ENCODE measurements around the gene RGL2.

RGL2 gene

DNA sequence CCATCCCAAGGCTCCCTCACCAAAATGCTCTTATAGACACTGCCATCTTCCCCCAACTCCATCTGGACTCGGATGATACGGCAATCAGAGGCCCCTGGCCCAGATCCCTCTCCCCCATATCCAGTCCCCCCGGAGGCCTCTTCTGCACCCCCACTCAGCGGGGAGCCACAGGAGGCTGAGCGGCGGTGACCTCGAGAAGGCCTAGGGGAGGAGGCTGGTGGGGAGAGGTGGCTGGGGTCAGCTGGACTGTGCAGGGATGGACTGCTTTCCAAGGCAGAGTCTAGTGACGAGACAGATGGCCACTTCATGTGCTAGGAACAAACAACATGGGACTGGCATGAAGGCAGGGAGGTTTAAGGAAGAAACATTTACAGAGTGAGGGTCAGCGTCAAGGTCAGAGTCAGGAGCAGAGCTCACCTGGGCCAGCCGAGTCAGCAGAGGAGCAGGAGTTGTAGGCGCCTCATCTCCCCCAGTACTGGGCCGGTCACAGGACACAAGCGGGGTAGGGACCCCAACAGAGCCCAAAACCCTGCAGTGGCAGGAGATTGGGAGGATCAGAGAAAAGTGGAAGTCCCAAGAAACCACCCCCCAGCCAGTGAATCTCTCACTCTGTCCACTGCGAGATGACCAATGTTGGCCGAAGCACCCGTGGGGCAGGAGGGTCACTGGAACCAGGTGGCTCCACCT lies 5.6 kb downstream of the RGL2 start:
- no peak overlapping the region for H3K4me3 ChIP-seq (replicated peaks; ENCODE audit: low read depth, low read length)
- no peak for DNase-seq (ENCODE audit: extremely low read depth, insufficient read length)
- H3K27me3 ChIP-seq (replicated peaks; ENCODE audit: control insufficient read depth, insufficient read depth, low read length), result no peaks in the 10 kb centered on the region
- peaks cover 10% of the 10 kb centered on the region for H3K36me3 ChIP-seq (ENCODE audit: control insufficient read depth, insufficient read depth, low read length)
- TF ChIP-seq CTCF (IDR thresholded peaks at IDR 0.05; ENCODE audit: insufficient read depth, low read length, poor library complexity, severe bottlenecking), result no peak

DNA sequence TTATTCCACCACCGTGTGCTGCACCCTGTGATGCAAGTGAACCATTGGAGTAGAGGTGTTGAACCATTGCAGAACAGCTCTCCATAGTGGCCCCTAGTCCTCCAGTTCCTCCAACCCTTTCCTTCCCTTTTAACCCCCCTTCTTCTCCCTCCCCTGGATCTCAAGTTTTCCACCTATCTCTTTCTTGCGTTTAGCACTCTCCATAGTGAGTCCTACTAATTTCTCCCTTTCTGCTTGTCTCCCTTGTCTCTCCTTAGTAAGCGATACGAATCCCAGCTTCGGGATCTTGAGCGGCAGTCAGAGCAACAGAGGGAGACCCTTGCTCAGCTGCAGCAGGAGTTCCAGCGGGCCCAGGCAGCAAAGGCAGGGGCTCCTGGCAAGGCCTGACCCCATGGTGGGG lies 8.3 kb downstream of the RGL2 start:
- no peak for TF ChIP-seq CTCF (IDR thresholded peaks at IDR 0.05; ENCODE audit: insufficient read depth, low read length, poor library complexity, severe bottlenecking)
- H3K36me3 ChIP-seq (ENCODE audit: control insufficient read depth, insufficient read depth, low read length), result peaks cover 18% of the 10 kb centered on the region

GRCh38 chr6:33289784-33290315 lies 8.9 kb downstream of the RGL2 start:
- no peak for TF ChIP-seq CTCF (IDR thresholded peaks at IDR 0.05; ENCODE audit: insufficient read depth, low read length, poor library complexity, severe bottlenecking)
- DNase-seq (ENCODE audit: extremely low read depth, insufficient read length), result no peak
- peaks cover 21% of the 10 kb centered on the region for H3K36me3 ChIP-seq (ENCODE audit: control insufficient read depth, insufficient read depth, low read length)
- no peaks in the 10 kb centered on the region for H3K27me3 ChIP-seq (replicated peaks; ENCODE audit: control insufficient read depth, insufficient read depth, low read length)
- peak overlapping the region; percentile 93 for H3K4me3 ChIP-seq (replicated peaks; ENCODE audit: low read depth, low read length)

More for the DNA sequence above, 8.3 kb downstream of the RGL2 start:
- DNase-seq (ENCODE audit: extremely low read depth, insufficient read length), result no peak
- Histone ChIP-seq H3K4me3 (replicated peaks; ENCODE audit: low read depth, low read length) (peak overlapping the region; percentile 93), H3K27me3 (replicated peaks; ENCODE audit: control insufficient read depth, insufficient read depth, low read length) (no peaks in the 10 kb centered on the region)

GRCh38 chr6:33288921-33289783 lies 9.6 kb downstream of the RGL2 start, which contains the start of the genes PFDN6 and WDR46:
TSS of gene PFDN6 (plus strand) at chr6:33289601. CDS start at chr6:33289857, 256 bp downstream.
TSS of gene WDR46 (minus strand) at chr6:33289239. CDS start at chr6:33289170, 69 bp downstream.
- no peaks in the 10 kb centered on the region for H3K27me3 ChIP-seq (replicated peaks; ENCODE audit: control insufficient read depth, insufficient read depth, low read length)
- H3K4me3 ChIP-seq (replicated peaks; ENCODE audit: low read depth, low read length), result peak within 1 kb of the TSS; percentile 93
- DNase-seq (ENCODE audit: extremely low read depth, insufficient read length), result peak; percentile 84
- peaks cover 20% of the 10 kb centered on the region for H3K36me3 ChIP-seq (ENCODE audit: control insufficient read depth, insufficient read depth, low read length)
- no peak for TF ChIP-seq CTCF (IDR thresholded peaks at IDR 0.05; ENCODE audit: insufficient read depth, low read length, poor library complexity, severe bottlenecking)

GRCh38 chr6:33288141-33288920 lies 10.4 kb downstream of the RGL2 start:
- Histone ChIP-seq H3K4me3 (replicated peaks; ENCODE audit: low read depth, low read length) (peak overlapping the region; percentile 93), H3K36me3 (ENCODE audit: control insufficient read depth, insufficient read depth, low read length) (peaks cover 19% of the 10 kb centered on the region), H3K27me3 (replicated peaks; ENCODE audit: control insufficient read depth, insufficient read depth, low read length) (no peaks in the 10 kb centered on the region)
- no peak for DNase-seq (ENCODE audit: extremely low read depth, insufficient read length)
- TF ChIP-seq CTCF (IDR thresholded peaks at IDR 0.05; ENCODE audit: insufficient read depth, low read length, poor library complexity, severe bottlenecking), result no peak
